Esophagus (tissue), 2 donors: ENCODE data around the gene GORAB. TPM values are rescaled to one million over a fixed set of nuclear protein-coding genes. Genes with fewer than 3 reads are reported as not detected.

Source experiments
- H3K27ac ChIP-seq, 2 donors: one replicate each; pipeline ENCODE4 v1.5.1; 2013; ENCODE audit warnings: low read depth in 2 of 2, mild to moderate bottlenecking in 2 of 2, inconsistent platforms in 1 of 2, low read length in 1 of 2, moderate library complexity in 1 of 2
- H3K27me3 ChIP-seq, 2 donors: one replicate each; pipeline ENCODE4 v1.6.1; 2013; ENCODE audit warnings: low read length in 2 of 2, control low read depth in 1 of 2, mild to moderate bottlenecking in 1 of 2; ENCODE audit not compliant: insufficient read depth in 2 of 2, control insufficient read depth in 1 of 2
- H3K36me3 ChIP-seq, 2 donors: one replicate each; pipeline ENCODE4 v1.6.1; 2013; ENCODE audit warnings: low read length in 1 of 2; ENCODE audit not compliant: control insufficient read depth in 2 of 2, insufficient read depth in 2 of 2
- H3K4me1 ChIP-seq, 2 donors: one replicate each; pipeline ENCODE4 v1.6.1; 2013; ENCODE audit warnings: low read length in 1 of 2; ENCODE audit not compliant: control insufficient read depth in 2 of 2, insufficient read depth in 2 of 2
- H3K4me3 ChIP-seq, 2 donors: one replicate each; pipeline ENCODE4 v1.5.1; 2013; ENCODE audit warnings: low read length in 2 of 2, mild to moderate bottlenecking in 2 of 2, low read depth in 1 of 2, moderate library complexity in 1 of 2
- H3K9me3 ChIP-seq, 2 donors: one replicate each; pipeline ENCODE4 v1.6.1; 2013; ENCODE audit warnings: mild to moderate bottlenecking in 2 of 2, low read depth in 1 of 2, low read length in 1 of 2, moderate library complexity in 1 of 2; ENCODE audit not compliant: control insufficient read depth in 2 of 2, insufficient read depth in 1 of 2
- WGBS, 2 donors: extraction: QIAGEN DNeasy Blood & Tissue Kit; methylation state at CpG; one replicate each; pipeline ENCODE4 v1.1.7; 2013; 5-methylcytosine and 5-hydroxymethylcytosine counted together
- polyA plus RNA-seq, 2 donors: library from polyadenylated mRNA; stranded (reverse); fragments of 200-250 nt; gene quantifications; one replicate each; pipeline ENCODE4 v1.2.3, GENCODE V29; 2013
- donor health status: healthy with polysubstance abuse.
- donor health status: Bipolar disorder and iron deficiency.

GORAB gene
- polyA plus RNA-seq, 2 donors: 4.1 to 6.2 TPM

DNA sequence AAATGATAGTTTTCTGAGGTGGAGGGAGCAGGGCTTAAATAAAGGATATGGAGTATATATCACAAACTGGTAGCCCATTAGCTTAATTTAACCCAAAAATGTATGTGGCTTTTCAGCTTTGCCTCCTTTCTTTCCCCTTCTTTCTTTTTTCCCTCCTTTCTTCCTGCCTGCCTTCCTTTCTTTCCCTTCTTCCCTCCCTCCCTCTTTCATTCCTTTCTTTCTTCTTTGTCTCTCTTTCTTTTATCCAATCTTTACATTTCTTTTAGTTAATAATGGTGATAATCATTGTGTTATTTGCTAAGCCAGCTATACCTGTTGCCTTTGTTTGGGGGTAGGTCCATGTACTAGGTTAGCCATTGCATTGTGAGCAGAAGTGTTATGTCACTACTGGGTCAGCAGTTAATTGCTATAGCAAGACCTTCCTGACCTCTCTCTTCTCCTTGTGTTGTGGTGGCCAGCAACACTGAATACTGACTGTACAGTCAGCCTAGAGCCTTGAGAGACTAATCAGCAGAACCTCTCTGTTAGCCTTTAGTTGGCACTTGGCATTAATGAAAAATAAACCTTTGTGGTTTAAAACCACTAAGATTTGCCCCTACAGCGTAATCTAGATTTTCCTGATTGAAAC lies 5.1 kb downstream of the GORAB start:
- 82 to 90% methylated on average over 1 of the region's 1 CpG for WGBS, 2 donors
- no peaks in the 10 kb centered on the region for H3K27me3 ChIP-seq

DNA sequence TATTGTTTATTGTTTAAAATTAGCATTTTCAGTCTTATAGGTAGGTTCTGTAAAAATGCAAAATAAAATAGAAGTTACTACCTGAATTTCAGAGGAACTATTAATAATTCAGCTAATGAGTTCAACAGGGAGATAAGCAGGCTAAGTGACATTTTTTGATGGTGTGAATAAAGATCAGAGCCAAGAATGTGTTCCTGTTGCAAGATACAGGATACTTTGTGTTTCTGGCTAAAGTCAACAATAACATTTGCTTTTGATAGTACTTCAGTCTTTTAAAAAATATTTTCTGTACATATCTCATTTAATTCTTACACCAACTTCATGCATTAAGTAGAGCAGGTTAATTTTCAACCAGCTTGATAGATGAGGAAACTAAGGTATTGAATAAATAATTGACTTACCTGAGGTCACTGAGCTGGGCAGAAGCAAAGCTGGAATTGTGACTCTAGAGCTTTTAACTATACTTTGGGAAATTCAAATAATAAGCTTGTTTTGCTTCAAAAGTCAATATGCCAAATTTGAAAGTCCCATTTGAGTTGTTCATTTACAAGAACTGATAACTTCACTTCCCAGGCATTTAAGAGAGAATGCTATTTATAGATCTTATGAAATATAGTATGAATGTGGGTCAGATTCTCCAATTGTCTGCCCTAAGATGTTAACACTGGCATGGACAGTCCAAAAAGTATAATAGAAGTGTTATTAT lies 6.0 kb downstream of the GORAB start:
- Histone ChIP-seq H3K9me3 (no peaks in the 10 kb centered on the region), H3K4me3 (no peak overlapping the region), H3K36me3 (peaks cover under 1% of the 10 kb centered on the region in 2 donors), H3K27ac (no peak overlapping the region), H3K27me3 (no peaks in the 10 kb centered on the region), H3K4me1 (no peaks in the 10 kb centered on the region)

More for the DNA sequence above, 5.1 kb downstream of the GORAB start:
- no peaks in the 10 kb centered on the region for H3K36me3 ChIP-seq
- no peak overlapping the region for H3K27ac ChIP-seq
- no peak overlapping the region for H3K4me3 ChIP-seq
- H3K9me3 ChIP-seq: no peaks in the 10 kb centered on the region
- H3K4me1 ChIP-seq: no peaks in the 10 kb centered on the region

DNA sequence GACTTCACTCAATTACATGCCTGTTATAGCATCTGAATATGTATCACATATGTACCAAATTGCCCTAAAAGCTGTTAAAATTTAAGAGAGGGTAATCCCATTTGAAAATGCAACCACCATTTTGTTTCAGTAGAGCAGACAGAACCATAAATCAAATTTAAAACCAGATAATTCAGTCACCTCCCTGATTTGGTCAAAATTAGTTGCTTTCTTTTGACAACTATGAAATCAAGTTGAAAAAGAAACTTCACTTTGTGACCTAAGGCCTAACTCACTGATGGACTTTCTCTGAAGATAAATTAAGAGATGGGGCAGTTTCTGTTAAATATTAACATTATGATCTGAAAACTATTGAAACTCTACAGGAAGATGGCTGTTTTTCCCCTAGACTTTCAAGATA lies 6.7 kb downstream of the GORAB start:
- Histone ChIP-seq H3K27ac (no peak overlapping the region), H3K27me3 (no peaks in the 10 kb centered on the region), H3K9me3 (no peaks in the 10 kb centered on the region), H3K36me3 (peaks cover 2% of the 10 kb centered on the region in 2 donors), H3K4me3 (no peak overlapping the region), H3K4me1 (no peaks in the 10 kb centered on the region)

DNA sequence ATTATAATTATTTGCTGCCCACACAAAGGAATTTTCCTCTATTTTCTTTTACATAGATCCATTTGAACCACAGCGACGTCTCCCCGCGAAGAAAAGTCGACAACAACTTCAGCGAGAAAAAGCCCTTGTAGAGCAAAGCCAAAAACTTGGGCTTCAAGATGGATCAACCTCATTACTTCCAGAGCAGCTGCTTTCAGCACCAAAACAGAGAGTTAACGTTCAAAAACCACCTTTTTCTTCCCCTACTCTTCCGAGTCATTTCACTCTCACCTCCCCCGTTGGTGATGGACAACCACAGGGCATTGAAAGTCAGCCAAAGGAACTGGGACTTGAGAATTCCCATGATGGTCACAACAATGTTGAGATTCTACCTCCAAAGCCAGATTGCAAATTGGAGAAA lies 7.2 kb downstream of the GORAB start:
- Histone ChIP-seq H3K27ac (no peak overlapping the region), H3K27me3 (no peaks in the 10 kb centered on the region), H3K9me3 (no peaks in the 10 kb centered on the region), H3K36me3 (peaks cover 2% of the 10 kb centered on the region in 2 donors), H3K4me3 (no peak overlapping the region), H3K4me1 (no peaks in the 10 kb centered on the region)
- 93 to 94% methylated on average over 9 of the region's 9 CpGs for WGBS, 2 donors

DNA sequence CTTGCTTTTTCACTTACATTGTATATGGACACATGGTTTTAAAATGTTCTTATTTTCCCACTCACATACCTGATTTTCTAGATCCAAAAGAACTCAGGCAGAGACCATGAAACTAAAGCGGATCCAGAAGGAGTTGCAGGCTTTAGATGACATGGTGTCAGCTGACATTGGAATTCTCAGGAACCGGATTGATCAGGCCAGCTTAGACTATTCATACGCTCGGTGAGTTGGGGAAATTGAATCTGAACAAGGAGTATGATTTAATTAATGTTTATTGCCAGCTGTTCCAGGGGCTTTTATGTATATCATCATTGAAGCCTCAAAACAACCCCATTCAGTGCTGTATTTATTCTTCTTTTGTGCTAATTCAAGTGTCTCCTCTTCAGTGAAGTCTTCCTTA lies 12.7 kb downstream of the GORAB start:
- H3K4me1 ChIP-seq: no peaks in the 10 kb centered on the region
- no peaks in the 10 kb centered on the region for H3K27me3 ChIP-seq
- no peak overlapping the region for H3K4me3 ChIP-seq
- no peaks in the 10 kb centered on the region for H3K9me3 ChIP-seq
- H3K36me3 ChIP-seq: peaks cover 4% of the 10 kb centered on the region in 2 donors
- no peak overlapping the region for H3K27ac ChIP-seq
- WGBS, 2 donors: 95 to 97% methylated on average over 4 of the region's 4 CpGs

DNA sequence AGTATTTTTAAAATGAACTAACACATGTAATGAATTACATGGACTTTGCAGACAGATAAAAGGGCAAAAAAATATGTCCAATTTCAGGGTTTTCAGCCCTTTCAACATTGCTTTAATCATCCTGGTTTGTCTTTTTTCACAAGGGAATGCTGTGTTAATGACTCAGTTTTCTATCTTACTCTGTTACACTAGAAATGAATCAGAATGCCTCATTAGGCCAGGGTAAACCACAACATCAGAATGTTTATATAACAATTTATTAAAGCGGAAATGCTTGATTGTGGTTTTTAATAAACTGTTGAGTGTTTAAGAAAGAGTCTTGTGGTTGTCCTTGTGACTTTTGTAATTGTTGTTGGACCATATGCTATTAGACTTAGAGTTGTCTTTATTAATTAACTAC lies 13.5 kb downstream of the GORAB start:
- Histone ChIP-seq H3K27ac (no peak overlapping the region), H3K27me3 (no peaks in the 10 kb centered on the region), H3K4me1 (no peaks in the 10 kb centered on the region), H3K4me3 (no peak overlapping the region), H3K9me3 (no peaks in the 10 kb centered on the region), H3K36me3 (peaks cover 4% of the 10 kb centered on the region in 2 donors)
- 76 to 80% methylated on average over 1 of the region's 1 CpG for WGBS, 2 donors

DNA sequence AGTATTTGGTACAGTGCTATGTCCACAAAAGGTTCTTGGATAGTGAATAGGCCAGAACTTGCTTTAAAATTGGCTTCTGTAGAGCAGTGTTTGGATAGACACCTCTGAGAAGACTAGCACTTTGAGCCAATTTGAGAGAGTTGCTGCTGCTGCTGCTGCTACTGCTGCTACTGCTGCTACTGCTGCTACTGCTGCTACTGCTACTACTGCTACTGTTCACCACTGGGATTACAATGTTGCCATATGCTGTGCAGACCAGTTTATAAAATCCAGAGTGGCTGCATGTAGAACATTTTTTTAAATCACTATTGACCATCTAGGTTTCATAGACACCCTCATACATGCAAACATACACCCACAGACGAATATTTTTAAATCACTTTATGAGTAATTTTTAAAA lies 15.3 kb downstream of the GORAB start:
- Histone ChIP-seq H3K9me3 (no peaks in the 10 kb centered on the region), H3K27ac (no peak overlapping the region), H3K4me3 (no peak overlapping the region), H3K36me3 (peaks cover 4 to 6% of the 10 kb centered on the region in 2 donors), H3K4me1 (no peaks in the 10 kb centered on the region), H3K27me3 (no peaks in the 10 kb centered on the region)
- WGBS, 2 donors: 95 to 99% methylated on average over 1 of the region's 1 CpG

DNA sequence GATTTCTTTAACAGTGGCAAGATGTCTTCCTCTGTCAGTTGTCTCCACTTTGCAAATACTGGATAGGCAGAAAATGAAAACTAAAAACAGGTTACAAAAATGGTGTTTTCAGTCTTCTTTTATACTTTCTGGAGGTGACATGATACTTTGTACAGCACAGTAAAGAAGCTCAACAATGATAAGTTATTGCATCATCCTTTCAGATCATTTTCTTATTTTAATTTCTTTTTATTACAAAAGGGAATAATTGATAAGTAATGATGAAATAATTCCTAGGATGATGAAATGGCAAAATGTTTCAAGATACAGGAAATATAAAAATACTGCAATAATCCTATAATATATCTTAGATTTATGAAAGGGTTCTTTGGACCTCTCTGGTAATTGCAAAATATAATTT lies 16.5 kb downstream of the GORAB start:
- Histone ChIP-seq H3K27ac (no peak overlapping the region), H3K36me3 (peaks cover 2 to 5% of the 10 kb centered on the region in 2 donors), H3K9me3 (no peaks in the 10 kb centered on the region), H3K27me3 (no peaks in the 10 kb centered on the region), H3K4me1 (no peaks in the 10 kb centered on the region), H3K4me3 (no peak overlapping the region)

DNA sequence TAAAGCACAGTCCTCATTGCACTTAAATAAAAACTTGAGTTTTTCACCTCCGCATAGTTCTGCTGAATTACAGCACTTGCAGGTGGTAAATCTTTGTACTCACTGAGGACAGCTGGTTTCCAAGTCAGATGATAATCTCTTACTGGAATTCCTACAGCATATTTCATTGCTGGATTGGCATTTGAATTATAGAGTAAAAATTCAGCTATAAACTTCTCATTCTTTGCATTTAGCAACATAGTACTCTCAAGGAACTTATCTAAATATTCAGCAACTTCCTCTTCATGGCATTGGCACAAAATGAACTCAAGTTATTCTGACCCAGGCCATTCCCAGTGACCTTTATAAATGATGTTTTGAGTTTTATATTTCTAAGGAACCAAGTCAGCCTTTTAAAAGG lies 23.4 kb downstream of the GORAB start:
- Histone ChIP-seq H3K4me3 (no peak overlapping the region), H3K36me3 (peaks cover 0 to 5% of the 10 kb centered on the region in 2 donors), H3K4me1 (no peaks in the 10 kb centered on the region), H3K27me3 (no peaks in the 10 kb centered on the region), H3K9me3 (no peaks in the 10 kb centered on the region), H3K27ac (no peak overlapping the region)
- WGBS, 2 donors: 92 to 94% methylated on average over 1 of the region's 1 CpG

DNA sequence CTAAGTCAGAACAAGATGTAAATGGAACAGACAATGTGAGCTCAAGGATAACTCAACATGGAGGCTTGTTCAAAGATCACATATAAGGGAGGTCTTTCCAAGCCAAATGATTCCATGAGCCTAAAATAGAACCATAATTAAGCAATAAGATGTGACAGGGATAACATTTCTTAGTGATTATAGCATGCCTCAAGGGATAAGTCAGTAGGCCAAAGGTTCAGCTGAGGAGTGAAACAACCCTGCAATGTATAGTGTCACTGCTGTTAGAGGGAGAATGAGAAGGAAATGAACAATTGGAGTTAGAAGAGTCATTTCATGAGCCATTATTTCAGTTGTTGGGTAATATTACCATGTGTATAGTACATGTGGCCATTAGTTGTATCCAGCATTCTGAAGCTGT lies 25.0 kb downstream of the GORAB start:
- no peaks in the 10 kb centered on the region for H3K4me1 ChIP-seq
- H3K36me3 ChIP-seq: peaks cover 0 to 4% of the 10 kb centered on the region in 2 donors
- H3K4me3 ChIP-seq: no peak overlapping the region
- no peaks in the 10 kb centered on the region for H3K9me3 ChIP-seq
- H3K27me3 ChIP-seq: no peaks in the 10 kb centered on the region
- H3K27ac ChIP-seq: no peak overlapping the region
